Measurements from ENCODE around the gene KCNH2. TPM values are rescaled to one million over a fixed set of nuclear protein-coding genes. Genes with fewer than 3 reads are reported as not detected.

The KCNH2 gene
- total RNA-seq, 1 donor from 2014 or later = under 0.01 TPM

DNA sequence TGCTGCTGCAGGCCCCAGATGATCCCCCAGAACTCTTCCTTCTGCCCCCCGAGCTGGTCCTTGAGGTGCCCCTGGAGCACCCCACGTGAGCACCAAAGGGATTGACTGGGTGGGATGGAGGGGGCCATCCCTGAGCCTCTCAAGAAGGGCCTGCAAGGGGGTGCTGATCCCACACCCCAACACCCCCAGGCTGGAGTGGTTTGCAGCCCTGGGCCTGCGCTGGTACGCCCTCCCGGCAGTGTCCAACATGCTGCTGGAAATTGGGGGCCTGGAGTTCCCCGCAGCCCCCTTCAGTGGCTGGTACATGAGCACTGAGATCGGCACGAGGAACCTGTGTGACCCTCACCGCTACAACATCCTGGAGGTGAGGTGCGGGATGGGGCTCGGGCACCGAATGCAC, 20.9 kb upstream of the KCNH2 start:
- TF ChIP-seq, protein P1, sequence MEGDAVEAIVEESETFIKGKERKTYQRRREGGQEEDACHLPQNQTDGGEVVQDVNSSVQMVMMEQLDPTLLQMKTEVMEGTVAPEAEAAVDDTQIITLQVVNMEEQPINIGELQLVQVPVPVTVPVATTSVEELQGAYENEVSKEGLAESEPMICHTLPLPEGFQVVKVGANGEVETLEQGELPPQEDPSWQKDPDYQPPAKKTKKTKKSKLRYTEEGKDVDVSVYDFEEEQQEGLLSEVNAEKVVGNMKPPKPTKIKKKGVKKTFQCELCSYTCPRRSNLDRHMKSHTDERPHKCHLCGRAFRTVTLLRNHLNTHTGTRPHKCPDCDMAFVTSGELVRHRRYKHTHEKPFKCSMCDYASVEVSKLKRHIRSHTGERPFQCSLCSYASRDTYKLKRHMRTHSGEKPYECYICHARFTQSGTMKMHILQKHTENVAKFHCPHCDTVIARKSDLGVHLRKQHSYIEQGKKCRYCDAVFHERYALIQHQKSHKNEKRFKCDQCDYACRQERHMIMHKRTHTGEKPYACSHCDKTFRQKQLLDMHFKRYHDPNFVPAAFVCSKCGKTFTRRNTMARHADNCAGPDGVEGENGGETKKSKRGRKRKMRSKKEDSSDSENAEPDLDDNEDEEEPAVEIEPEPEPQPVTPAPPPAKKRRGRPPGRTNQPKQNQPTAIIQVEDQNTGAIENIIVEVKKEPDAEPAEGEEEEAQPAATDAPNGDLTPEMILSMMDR (IDR thresholded peaks at IDR 0.05; ENCODE audit: insufficient read depth, low read length, severe bottlenecking) = no peak
- FAIRE-seq = no peak
- Histone ChIP-seq H3K36me3 (ENCODE audit: control insufficient read depth, insufficient read depth, low read length) (no peaks in the 10 kb centered on the region), H3K27me3 (ENCODE audit: control insufficient read depth, insufficient read depth, low read length) (no peaks in the 10 kb centered on the region), H3K4me3 (ENCODE audit: low read depth, low read length) (no peak overlapping the region)
- no peak for DNase-seq (ENCODE audit: low read depth)

DNA sequence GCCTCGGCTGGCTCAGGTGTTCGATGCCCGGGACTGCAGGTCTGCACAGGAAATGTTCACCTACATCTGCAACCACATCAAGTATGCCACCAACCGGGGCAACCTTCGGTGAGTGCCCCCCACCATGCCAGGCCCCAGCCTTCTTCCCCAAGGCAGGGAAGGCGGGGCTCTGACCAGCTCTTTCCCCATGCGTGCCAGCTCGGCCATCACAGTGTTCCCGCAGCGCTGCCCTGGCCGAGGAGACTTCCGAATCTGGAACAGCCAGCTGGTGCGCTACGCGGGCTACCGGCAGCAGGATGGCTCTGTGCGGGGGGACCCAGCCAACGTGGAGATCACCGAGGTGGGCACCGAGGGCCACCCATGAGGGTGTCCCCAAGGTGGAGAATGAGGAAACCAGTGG, 20.2 kb upstream of the KCNH2 start:
- H3K36me3 ChIP-seq (ENCODE audit: control insufficient read depth, insufficient read depth, low read length) = no peaks in the 10 kb centered on the region
- no peak for DNase-seq (ENCODE audit: low read depth)
- H3K4me3 ChIP-seq (ENCODE audit: low read depth, low read length) = no peak overlapping the region
- TF ChIP-seq, protein P1 (IDR thresholded peaks at IDR 0.05; ENCODE audit: insufficient read depth, low read length, severe bottlenecking) = no peak
- no peaks in the 10 kb centered on the region for H3K27me3 ChIP-seq (ENCODE audit: control insufficient read depth, insufficient read depth, low read length)
- FAIRE-seq = no peak

DNA sequence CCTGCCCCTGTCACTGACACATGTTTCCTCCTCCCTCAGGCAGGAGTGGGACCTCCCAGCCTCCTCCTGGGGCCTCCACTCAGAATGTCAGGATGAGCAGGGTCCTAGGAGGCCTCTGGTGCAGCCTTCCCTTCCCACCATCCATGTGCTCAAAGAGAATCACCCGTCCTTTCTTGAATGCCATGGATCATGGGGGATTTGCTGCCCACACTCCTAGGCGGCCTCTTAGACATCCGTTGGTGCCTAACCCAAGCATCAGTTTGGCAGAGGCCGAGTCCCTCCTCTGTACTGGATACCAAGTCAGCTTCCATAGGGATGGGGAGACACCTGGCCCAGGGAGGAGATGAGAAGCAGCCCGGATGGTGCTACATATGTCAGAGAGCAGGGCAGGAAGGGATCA, 19.7 kb upstream of the KCNH2 start:
- Histone ChIP-seq H3K27me3 (ENCODE audit: control insufficient read depth, insufficient read depth, low read length) (no peaks in the 10 kb centered on the region), H3K36me3 (ENCODE audit: control insufficient read depth, insufficient read depth, low read length) (no peaks in the 10 kb centered on the region), H3K4me3 (ENCODE audit: low read depth, low read length) (no peak overlapping the region)
- DNase-seq (ENCODE audit: low read depth) (no peak), FAIRE-seq (no peak)
- TF ChIP-seq, protein P1 (IDR thresholded peaks at IDR 0.05; ENCODE audit: insufficient read depth, low read length, severe bottlenecking) = no peak

DNA sequence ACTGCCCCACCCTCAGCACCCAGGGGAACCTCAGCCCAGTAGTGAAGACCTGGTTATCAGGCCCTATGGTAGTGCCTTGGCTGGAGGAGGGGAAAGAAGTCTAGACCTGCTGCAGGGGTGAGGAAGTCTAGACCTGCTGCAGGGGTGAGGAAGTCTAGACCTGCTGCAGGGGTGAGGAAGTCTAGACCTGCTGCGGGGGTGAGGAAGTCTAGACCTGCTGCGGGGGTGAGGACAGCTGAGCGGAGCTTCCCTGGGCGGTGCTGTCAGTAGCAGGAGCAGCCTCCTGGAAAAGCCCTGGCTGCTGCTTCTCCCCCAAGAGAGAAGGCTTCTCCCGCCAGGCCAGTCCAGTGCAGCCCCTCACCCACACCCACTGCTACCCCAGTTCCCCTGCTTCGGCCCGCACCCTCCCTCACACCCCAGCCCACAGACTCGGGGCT, 19.0 kb upstream of the KCNH2 start:
- Histone ChIP-seq H3K27me3 (ENCODE audit: control insufficient read depth, insufficient read depth, low read length) (no peaks in the 10 kb centered on the region), H3K4me3 (ENCODE audit: low read depth, low read length) (no peak overlapping the region), H3K36me3 (ENCODE audit: control insufficient read depth, insufficient read depth, low read length) (no peaks in the 10 kb centered on the region)
- DNase-seq (ENCODE audit: low read depth) (no peak), FAIRE-seq (no peak)
- TF ChIP-seq, protein P1 (IDR thresholded peaks at IDR 0.05; ENCODE audit: insufficient read depth, low read length, severe bottlenecking) = no peak

GRCh38 chr7:150996376-150997074, 18.4 kb upstream of the KCNH2 start:
- TF ChIP-seq, protein P1 (IDR thresholded peaks at IDR 0.05; ENCODE audit: insufficient read depth, low read length, severe bottlenecking) = no peak
- FAIRE-seq = no peak
- H3K4me3 ChIP-seq (ENCODE audit: low read depth, low read length) = no peak overlapping the region

More at GRCh38 chr7:150996376-150997074, 18.4 kb upstream of the KCNH2 start:
- Histone ChIP-seq H3K36me3 (ENCODE audit: control insufficient read depth, insufficient read depth, low read length) (no peaks in the 10 kb centered on the region), H3K27me3 (ENCODE audit: control insufficient read depth, insufficient read depth, low read length) (no peaks in the 10 kb centered on the region)
- no peak for DNase-seq (ENCODE audit: low read depth)
